HG02623 (cell line): ENCODE results near the gene SNX32.
A peak's percentile ranks its signal among the peaks of the same experiment; 100 is the strongest.

Source experiments
- ATAC-seq: cut with Tn5 transposase; IDR thresholded peaks from one replicate; pipeline ENCODE4 v1.9.1; 2021; ENCODE audit warnings: moderate library complexity; ENCODE audit not compliant: unreplicated experiment

SNX32 gene

DNA sequence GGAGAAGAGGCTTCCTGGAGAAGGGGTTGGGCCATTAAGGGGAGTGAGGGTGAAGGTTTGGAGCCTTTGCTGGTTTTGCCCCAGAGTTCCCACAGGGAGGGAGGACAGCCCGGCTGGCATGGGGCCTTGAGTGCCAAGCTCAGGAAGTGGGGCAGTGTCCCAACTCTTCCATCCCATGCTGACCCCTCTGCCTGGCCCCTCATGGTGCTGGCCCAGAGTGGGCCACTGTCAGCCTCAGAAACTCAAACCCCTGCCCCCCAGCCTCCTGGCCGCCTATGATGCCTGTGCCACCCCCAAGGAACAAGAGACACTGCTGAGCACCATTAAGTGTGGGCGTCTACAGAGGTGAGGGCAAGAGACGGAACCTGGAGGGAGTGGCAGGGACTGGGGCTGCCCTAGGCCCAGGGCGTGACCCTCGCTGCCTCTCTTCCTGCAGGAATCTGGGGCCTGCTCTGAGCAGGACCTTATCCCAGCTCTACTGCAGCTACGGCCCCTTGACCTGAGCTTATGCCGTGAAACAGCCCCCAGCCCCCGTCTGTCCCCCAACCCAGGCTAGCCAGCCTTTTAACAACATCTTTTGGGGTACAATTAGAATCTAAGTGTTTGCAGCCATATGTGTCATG lies 31.9 kb downstream of the SNX32 start:
- no peak for ATAC-seq

DNA sequence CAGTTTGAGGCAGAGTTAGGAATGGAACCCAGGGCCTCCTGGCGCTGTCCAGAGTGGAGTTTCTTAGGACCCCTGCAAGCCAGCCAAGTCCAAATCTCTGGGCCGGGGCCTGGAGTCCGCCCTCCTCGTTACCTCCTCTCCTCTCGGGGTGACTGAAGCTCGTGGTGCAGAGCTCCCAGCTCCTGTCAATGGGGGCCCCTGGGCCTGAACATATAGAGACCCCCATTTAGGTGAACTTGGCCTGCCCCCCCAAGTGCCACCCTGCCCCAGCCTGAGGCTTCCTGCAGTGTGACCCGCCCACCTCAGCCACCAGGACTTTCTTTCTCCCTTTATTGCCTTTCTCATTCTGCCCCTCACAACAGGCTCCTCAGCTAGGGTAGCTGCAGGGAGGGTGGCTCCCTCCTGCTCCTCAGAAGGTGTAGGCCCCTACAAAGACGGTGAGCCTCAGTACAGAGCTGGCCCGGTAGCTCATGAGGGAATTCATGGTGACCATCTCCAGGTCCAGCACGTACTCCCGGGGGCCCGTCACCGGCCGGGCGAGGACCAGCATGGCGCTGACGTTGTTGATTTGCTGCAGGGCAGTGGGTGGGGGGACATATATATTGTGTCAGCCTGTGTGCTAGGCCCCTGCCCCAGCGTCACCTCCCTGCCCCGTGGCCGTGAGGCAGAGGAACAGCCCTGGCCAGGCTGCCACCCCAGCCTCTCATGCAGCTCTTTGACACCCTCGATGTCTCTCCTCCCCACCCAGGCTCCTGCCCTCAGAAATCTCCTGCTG lies 32.9 kb downstream of the SNX32 start:
- ATAC-seq: no peak

DNA sequence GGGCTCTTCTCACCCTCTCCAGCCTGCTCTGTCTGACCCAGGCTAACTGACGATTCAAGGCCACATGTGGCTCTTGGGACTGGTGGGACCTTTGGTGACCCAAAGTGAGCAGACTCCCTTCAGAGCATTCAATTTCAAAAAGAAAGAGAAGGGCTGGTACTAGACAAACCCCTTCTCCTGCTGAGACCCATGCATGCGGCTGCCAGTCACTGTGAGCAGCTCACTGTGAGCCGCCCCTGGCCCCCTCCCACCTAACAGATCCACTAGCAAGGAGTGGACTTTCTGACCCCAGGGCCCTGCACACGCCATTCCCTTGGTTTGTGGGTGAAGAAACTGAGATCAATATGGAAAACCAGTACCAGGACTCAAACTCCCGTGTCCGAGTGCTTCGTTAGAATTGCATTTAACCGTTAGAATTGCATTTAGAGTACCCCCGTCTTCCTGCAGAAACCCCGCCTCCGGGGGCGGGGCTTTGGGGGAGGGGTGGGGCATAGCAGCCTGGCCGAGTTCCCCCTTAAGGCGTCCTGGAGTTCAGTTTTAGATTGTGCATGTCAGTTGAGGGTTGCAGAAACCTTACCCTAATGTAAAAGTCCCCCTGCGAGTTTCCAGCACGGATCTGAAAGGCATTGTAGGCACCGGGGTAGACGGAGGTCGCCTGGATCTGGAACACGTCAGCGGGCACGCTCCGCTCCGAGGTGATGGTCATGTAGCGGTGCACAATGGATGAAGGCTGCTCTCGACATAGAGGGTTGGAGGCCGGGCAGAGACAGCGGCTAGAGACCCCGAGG lies 33.7 kb downstream of the SNX32 start:
- no peak for ATAC-seq

DNA sequence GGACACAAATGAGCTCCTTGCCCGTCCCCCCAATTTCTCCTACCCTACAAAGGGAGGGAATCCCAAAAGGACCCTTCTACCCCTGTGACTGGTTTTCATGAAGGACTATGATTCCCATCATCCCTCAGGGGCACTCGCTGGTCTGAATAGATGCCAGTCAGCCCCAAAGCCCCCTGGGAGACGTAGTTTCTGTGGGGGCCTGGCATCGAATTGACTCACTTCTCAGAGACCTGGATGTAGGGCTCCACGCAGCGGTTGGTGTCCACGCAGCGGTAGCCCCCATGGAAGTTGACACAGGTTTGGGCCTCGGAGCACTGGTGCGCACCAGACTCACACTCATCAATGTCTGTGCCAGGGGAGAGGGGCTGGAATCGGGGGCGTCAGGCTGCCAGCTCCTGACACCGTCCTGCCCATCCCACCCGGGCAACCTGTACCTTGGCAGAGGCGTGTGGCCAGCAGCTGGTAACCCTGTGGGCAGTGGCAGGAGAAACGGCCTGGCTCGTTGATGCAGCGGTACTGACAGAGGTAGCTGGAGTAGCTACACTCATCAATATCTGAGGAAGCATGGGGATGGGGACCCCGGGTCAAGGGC lies 34.4 kb downstream of the SNX32 start:
- no peak for ATAC-seq

DNA sequence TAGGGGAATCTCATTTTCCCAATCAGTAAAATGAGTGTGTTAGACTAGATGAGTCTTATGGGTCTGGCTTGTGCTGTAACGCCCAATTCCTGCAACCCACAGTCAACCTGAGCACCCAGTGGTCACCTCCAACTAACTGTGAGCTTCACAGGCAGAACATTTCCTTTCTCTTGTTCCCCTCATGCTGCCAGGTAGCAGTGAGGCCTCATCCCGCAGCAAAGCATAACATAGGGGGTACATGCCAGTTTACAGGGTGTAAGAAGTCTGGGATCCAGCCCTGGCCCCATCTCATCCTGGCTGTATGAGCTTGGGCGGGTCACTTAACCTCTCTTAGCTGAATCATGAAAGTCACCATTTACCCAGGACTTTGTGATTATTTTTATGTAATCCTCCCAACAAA lies 35.1 kb downstream of the SNX32 start:
- ATAC-seq: no peak

DNA sequence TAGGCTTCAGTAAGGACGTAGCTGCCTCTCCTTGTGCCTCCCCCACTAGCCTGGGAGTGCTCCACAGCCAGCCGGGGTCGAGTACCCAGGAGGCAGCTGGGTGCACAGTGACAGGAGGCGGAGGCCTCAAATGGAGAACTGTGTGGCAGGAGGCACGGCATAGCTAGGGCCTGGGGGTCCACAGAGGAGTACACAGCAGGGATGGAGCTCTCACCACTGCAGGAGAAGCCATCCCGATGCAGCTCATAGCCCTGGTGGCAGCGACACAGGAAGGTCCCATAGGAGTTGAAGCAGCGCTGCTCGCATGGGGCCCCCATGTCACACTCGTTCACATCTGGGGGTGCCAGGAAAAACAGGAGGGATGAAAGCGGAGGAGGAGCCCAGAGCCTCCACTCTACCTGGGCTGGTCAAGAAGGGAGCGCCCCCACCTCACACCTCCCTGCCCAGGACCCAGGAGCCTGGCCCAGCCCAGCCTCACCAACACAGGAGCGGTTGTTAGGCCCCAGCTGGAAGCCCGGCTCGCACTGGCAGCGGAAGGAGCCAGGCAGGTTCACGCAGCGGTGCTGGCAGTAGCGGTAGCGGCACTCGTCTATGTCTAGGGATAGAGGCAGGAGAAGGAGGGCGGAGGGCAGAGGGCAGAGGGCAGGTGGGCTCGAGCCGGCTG lies 36.0 kb downstream of the SNX32 start:
- ATAC-seq: no peak

DNA sequence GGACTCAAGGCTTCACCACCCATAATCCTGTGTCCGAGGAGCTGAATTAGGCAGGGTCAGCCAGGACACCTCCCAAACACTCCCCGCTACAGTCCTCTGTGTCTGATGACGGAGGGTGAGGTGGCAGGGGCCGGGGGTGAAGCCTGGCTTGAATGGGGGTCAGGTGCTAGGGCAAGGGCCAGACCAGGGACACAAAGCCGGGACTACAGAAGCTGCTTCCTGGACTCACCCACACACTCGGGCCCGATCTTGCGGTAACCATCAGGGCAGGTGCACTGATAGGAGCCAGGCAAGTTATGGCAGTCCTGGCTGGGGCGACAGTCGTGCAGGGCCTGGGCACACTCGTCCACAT lies 36.5 kb downstream of the SNX32 start:
- no peak for ATAC-seq

DNA sequence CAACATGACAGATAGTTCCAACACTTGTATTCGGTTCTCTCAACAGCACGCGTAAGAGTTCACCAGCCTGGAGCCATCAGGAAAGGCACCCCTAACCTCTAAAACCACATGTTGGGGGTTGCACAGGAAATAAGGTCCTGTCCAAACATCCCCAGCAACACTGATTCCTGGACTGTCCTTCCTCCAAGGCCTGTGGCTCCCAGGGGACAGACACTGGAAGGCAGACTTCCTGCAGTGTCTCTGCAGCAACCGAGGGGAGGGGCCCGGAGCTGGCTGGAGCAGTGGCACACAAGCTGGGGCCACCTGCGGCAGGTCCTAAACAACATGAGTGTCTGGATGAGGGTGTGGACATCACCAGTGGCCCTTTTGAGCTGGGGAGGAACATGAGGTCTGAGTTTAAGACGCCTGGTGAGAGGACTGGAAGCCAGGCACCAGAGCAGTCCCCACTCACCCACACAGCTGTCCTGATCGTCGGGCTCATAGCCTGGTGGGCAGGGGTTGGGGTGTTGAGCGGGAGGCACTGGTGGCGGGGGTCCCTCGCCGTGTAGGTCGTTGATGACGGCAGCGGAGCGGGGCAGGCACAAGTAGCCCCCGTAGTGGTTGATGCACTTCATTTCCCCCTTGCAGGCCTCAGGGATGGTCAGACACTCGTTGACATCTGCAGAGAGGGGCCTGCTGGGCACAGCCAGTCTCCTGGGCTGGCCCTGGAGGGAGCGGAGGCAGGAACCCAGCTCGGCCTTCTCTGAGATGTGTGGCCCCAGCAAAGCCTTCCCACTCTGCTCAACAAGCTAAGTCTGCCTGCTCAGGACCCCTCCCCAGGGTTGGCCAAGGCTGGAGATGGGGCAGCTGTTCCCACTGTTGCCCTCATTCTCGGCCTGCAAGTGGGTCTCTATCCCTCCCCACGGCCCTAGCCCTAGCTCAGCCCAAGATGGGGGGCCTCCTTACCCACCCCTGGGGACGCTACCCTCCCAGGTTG lies 37.2 kb downstream of the SNX32 start:
- no peak for ATAC-seq

DNA sequence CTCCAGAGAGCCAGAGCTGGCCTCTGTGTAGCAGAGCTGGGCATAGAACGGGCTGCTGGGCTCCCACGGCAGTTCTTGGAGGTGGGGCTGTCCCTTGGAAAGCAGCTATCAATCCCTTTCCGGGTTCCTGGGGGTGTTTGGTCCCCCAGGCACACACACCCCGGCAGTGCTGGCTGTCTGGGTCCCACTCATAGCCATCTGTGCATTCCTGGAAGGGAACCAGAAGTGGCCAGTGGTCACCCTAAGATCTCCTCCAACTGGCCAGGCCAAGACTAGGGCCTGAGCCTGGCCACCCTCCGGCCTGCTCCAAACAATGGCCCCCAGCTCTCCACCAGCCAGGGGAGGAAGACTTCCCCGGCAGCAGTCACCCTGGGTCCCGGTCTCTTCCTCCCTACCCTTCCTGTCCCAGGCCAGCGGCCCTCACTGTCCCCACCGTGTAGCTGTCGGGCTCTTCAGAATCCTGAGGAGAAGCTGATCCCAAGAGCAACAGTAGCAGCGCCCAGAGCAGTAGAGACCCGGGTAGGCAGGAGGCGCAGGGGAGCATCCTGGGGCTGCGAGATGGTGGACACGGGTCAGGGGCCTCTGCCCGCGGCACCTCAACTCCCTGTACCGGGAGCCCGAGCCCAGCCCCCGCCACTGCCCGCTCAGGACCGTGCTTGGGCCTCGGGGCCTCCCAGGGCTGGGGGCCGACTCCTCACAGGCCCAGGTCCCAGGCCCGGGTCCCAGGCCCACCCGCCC lies 38.2 kb downstream of the SNX32 start:
- no peak for ATAC-seq

DNA sequence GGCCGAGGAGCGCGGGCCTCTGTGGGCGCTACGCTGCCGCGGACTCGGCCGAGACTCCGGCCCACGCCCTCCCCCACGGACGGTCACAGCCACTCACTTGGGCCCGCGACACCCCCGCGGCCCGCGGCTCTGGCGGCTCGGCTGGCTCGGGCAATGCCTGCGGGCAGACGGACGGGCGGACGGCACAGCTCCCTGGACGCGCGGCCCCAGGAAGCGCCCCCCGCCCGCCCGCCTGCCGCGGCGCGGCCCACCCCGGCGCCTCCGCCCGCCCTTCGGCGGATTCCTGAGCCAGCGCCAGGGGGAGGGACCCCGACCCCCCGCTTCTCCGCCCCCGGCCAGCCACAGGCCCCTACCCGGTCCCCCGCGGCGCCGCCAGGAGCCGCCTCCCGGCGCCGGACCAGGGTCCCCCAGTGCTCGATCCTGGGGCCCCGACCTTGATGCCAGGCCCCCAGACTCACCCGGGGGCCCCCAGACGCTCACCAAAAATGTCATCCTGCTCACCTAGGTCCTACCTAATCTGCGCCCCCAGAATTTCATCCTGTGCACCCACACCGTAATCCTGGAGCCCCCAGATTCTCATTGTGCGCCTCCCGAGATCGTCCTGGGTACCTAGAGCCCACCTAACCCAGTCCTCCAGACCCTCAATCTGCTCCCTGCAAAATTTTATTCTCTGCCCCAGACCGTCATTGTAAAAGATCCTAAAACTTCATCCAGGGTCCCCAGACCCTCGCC lies 39.0 kb downstream of the SNX32 start, which contains the start of gene EFEMP2:
EFEMP2 (minus strand) TSS at position 215 of the 732 bp plus-strand sequence. CDS start 446 bp downstream, outside the sequence.
- ATAC-seq: no peak

DNA sequence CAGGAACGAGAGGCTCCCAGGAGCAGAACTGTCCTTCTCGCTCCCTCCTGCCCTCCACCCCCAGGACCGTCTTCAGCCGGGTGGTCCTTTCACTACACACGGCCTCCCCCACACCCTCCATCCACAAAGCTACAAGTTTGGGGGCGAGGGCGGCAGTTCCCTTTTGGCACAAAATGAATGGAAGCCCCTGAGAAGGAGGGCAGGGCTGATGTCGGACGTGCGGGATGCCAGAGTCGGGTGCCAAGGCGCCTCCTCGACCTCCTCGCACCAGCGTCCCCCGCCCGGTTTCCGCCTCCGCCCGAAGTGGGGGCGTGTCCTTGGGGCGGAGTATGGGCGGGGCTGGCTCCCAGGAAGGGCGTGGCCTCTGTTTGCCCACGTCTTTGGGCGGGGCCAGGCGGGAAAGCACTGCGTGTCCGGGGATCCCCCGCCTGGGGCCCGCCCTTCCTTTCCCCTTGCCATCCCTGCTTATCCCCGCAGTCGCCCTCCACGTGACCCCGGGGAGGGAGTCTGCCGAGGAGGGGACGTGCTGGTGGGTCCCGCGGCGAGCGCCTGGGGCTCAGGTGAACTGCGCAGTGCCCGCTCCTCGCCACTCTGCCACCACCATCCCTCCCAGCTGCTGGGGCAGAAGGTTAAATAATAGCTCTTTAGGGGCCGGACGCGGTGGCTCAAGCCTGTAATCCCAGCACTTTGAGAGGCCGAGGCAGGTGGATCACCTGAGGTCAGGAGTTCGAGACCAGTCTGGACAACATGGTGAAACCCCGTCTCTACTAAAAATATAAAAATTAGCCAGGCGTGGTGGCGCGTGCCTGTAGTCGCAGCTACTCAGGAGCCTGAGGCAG lies 39.8 kb downstream of the SNX32 start:
- peak; percentile 77 for ATAC-seq

DNA sequence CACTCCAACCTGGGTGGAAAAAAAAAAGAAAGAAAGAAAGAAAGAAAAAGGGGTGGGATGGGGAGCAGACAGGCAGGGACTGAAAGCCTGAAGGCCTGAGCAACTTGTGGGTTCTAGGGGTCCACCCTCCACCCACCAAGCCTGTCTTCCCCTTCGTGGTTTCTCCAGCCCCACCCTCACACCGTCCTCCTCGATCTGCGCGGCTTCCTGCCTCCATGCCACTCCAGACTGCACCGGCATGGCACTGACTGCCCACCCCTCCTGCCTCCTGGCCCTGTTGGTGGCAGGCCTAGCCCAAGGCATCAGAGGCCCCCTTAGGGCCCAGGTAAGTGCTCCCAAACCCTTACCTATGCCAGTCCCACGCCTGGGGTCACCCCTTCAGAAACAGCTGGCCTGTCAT lies 45.9 kb downstream of the SNX32 start, which contains the start of gene CTSW:
CTSW (plus strand) TSS at position 221 of the 400 bp plus-strand sequence; CDS start at position 239, 18 bp downstream.
- ATAC-seq: no peak

DNA sequence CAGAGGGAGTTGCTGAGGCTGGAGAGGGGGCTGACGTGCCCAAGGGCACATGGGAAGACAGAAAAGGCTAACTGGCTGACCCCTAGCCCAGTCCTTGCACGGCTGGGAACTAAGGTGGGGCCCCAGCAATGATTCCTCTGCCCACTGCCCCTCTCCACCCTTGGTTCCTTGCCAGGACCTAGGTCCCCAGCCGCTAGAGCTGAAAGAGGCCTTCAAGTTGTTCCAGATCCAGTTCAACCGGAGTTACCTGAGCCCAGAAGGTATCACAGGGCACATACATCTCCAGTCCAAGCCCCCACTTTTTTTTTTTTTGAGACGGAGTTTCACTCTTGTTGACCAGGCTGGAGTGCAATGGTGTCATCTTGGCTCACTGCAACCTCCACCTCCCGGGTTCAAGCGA lies 46.3 kb downstream of the SNX32 start:
- no peak for ATAC-seq

DNA sequence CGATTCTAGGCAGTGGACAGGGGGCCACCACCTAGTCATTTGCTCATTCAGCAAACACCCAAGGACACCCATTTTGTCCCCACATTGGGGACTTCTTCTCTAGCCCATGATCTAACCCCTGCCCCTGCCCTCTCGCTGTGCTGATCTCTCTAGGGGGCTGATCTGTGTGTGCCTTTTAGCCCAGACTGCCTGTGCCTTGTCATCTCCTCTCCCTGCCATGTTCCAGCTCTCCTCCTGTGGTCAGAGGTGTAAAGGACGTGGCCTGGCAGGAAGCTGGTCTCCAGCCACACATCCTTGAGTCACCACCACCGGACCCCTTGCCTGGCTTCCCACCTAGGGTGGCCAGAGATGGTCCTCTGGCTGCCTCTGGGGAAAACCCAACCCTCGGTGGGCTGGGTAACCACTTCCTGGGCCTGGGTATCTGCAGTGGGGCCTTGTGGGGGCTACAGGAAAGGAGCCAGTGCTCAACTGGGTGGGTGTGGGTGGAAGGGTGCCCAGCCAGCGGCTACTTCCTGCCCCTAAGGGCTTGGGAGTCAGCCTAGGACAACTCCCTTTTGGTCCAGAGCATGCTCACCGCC lies 47.2 kb downstream of the SNX32 start:
- ATAC-seq: no peak

DNA sequence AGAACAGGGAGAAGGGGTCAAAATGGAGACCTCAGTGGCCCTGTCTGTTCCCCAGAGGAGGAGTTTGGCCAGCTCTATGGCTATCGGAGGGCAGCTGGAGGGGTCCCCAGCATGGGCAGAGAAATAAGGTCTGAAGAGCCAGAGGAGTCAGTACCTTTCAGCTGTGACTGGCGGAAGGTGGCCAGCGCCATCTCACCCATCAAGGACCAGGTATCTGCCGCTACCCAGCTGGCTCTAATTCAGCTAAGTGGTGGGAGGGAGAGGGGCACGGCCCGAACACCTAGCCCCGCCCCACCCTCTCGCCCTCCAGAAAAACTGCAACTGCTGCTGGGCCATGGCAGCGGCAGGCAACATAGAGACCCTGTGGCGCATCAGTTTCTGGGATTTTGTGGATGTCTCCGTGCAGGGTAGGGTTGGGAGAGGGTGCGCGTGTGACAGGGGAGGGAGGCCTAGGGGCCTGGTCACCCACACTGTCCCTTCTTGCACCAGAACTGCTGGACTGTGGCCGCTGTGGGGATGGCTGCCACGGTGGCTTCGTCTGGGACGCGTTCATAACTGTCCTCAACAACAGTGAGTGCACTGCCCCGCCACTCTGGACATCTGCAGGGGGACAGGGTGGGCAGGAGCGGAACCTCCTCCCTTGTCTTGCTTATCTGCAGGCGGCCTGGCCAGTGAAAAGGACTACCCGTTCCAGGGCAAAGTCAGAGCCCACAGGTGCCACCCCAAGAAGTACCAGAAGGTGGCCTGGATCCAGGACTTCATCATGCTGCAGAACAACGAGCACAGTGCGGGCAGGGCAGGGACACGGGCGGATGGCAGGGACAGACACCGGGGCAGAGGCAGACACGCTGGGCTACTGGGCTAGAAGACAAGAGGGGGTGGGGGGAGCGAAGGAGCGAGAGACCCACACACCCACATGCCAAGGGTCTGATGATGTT lies 48.6 kb downstream of the SNX32 start:
- no peak for ATAC-seq
